ENCODE results near the gene RNF34.

DNA sequence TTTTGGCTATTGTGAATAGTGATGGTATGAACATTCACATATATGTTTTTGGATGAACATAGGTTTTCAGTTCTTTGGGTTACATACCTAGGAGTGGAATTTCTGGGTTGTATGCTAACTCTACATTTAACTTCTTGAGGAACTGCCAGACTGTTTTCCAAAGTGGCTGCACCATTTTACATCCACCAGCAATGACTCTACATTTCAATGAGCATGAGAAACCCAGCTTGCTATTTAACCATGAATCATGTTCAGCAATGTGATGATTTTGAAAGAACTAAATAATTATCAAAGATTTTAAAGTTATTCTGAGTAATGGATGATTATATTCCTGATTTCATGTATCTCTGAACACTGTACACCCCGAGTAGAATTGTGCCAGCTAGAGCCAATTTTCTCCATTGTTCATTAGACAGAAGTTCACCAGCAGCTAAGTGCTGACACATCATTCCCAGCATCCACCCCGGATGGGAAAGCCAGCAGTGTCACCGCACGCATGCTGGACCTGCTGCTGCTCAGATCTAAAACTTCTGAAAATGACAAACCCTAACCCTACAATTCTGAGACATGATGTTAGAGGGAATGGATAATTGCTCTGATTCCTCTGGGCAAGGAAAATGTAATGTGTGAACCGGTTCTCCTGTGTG, 34.4 kb upstream of the RNF34 start:
- TF ChIP-seq, protein P1, sequence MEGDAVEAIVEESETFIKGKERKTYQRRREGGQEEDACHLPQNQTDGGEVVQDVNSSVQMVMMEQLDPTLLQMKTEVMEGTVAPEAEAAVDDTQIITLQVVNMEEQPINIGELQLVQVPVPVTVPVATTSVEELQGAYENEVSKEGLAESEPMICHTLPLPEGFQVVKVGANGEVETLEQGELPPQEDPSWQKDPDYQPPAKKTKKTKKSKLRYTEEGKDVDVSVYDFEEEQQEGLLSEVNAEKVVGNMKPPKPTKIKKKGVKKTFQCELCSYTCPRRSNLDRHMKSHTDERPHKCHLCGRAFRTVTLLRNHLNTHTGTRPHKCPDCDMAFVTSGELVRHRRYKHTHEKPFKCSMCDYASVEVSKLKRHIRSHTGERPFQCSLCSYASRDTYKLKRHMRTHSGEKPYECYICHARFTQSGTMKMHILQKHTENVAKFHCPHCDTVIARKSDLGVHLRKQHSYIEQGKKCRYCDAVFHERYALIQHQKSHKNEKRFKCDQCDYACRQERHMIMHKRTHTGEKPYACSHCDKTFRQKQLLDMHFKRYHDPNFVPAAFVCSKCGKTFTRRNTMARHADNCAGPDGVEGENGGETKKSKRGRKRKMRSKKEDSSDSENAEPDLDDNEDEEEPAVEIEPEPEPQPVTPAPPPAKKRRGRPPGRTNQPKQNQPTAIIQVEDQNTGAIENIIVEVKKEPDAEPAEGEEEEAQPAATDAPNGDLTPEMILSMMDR (IDR thresholded peaks at IDR 0.05; ENCODE audit: extremely low read depth in 1 of 2, insufficient read depth in 1 of 2, low read depth in 1 of 2, low read length in 2 of 2) = no peak
- TF ChIP-seq EZH2 (IDR thresholded peaks at IDR 0.05; ENCODE audit: borderline replicate concordance, low read depth, low read length, severe bottlenecking) = no peak
- no peak for TF ChIP-seq POLR2AphosphoS5 (IDR thresholded peaks at IDR 0.05; ENCODE audit: insufficient read depth, low read depth, low read length)
- TF ChIP-seq POLR2A (IDR thresholded peaks at IDR 0.05; ENCODE audit: low read depth, low read length) = no peak
- TF ChIP-seq, protein P2, sequence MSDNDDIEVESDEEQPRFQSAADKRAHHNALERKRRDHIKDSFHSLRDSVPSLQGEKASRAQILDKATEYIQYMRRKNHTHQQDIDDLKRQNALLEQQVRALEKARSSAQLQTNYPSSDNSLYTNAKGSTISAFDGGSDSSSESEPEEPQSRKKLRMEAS (IDR thresholded peaks at IDR 0.05; ENCODE audit: insufficient read depth, insufficient read length) = no peak
- TF ChIP-seq JUN (IDR thresholded peaks at IDR 0.05; ENCODE audit: borderline replicate concordance, insufficient read depth, insufficient read length, low read depth) = no peak
- no peak for TF ChIP-seq MYC (IDR thresholded peaks at IDR 0.05; ENCODE audit: low read depth, low read length)

All from endothelial cell of umbilical vein (primary cell).